SK-N-SH treated with all-trans-retinoic acid at 6 μM for 48 hours (cell line): ENCODE results near the gene ARHGEF12.

Experiments
- BACH2 ChIP-seq: fragments of 250-450 bp; sonication (Bioruptor Pico); IDR thresholded peaks from 2 replicates; pipeline ENCODE4 v1.9.0; 2021; ENCODE audit warnings: mild to moderate bottlenecking, borderline replicate concordance
- TCF4 ChIP-seq: fragments of 250-450 bp; sonication (Bioruptor Pico); IDR thresholded peaks from 2 replicates; pipeline ENCODE4 v1.8.0; 2021; ENCODE audit warnings: mild to moderate bottlenecking, moderate library complexity, borderline replicate concordance

DNA sequence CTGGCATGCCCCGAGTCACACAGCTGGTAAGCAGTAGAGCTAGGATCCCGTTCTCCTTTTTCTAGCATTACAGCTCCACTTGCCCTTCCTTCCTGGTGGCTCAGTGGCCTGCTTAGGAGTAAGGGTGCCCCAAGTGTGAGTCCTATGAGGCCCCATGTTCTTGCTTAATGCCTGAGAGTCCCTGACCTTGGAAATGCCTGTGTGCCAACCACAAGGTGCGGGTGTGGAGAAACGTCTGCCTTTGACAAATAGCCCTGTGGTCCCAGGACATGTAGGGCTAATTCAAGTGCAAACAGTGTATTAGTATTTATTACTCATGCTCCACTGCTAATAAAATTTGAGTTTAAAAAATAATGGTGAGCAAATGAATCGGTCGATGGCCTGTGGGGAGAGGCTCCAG, 193.7 kb downstream of the ARHGEF12 start:
- TF ChIP-seq BACH2: no peak
- TF ChIP-seq TCF4: no peak
